Left lung (tissue), 10 donors: ENCODE data around the gene AGAP1. TPM values are rescaled to one million over a fixed set of nuclear protein-coding genes. Genes with fewer than 3 reads are reported as not detected.

Source experiments
- ATAC-seq: fragments of 200-7000 bp; cut with Tn5 transposase; one replicate; pipeline ENCODE4 v1.9.1; 2020; ENCODE audit warnings: moderate library complexity
- DNase-seq, 4 donors: peaks; one replicate each; pipeline ENCODE4 v3.0.0-alpha.2; 2013 to 2020
- H3K27ac ChIP-seq, 2 donors: fragments of 200-600 bp; sonication (generic) in 1 of 2; one replicate each; pipeline versions ENCODE4 v1.5.0 to v1.8.0; 2020 to 2021
- H3K27me3 ChIP-seq, 2 donors: fragments of 200-600 bp; sonication (generic) in 1 of 2; one replicate each; pipeline versions ENCODE4 v1.5.0 to v1.8.0; 2020 to 2021
- H3K36me3 ChIP-seq, 2 donors: fragments of 200-600 bp; sonication (generic) in 1 of 2; one replicate each; pipeline versions ENCODE4 v1.5.0 to v1.8.0; 2020 to 2021
- H3K4me1 ChIP-seq, 2 donors: fragments of 200-600 bp; one replicate each; pipeline ENCODE4 v1.8.0; 2021
- H3K4me3 ChIP-seq, 2 donors: fragments of 200-600 bp; sonication (generic) in 1 of 2; one replicate each; pipeline versions ENCODE4 v1.5.0 to v1.8.0; 2020 to 2021; ENCODE audit warnings: mild to moderate bottlenecking in 1 of 2
- H3K9me3 ChIP-seq, 2 donors: fragments of 200-600 bp; sonication (generic) in 1 of 2; one replicate each; pipeline versions ENCODE4 v1.5.0 to v1.8.0; 2020 to 2021
- intact Hi-C, 2 donors: fragments of 100-400 bp; cut with DNase I; formaldehyde crosslinking; loops; one replicate each; pipeline versions ENCODE4 v1.11.2 to v1.14.2; 2022
- polyA plus RNA-seq, 6 donors: library from polyadenylated mRNA; unstranded; fragments of 120-200 nt; gene quantifications; one replicate each; pipeline ENCODE4 v1.2.1, GENCODE V29; 2013; ENCODE audit not compliant: insufficient read length in 6 of 6
- total RNA-seq, 2 donors: library from RNA; stranded (reverse); fragmentation: NEBNext Ultra II Directional; extraction: Animal tissue kit (Norgen Biotek cat#: 25700); gene quantifications; one replicate each; pipeline ENCODE4 v1.2.1, GENCODE V29; 2021
- TF ChIP-seq, protein P1 (sequence below), 2 donors: fragments of 200-600 bp; sonication (generic) in 1 of 2; IDR thresholded peaks; one replicate each; pipeline versions ENCODE4 v1.5.0 to v1.8.0; 2021; ENCODE audit warnings: antibody characterized with exemption in 2 of 2
- donor health status: DM: no; HTN: yes; CAD: no.
- donor health status: DM: no; HTN: no; CAD: no.

Gene AGAP1
- total and polyA plus RNA-seq, 8 donors: 13.1 to 25.4 (median 22.4) TPM

DNA sequence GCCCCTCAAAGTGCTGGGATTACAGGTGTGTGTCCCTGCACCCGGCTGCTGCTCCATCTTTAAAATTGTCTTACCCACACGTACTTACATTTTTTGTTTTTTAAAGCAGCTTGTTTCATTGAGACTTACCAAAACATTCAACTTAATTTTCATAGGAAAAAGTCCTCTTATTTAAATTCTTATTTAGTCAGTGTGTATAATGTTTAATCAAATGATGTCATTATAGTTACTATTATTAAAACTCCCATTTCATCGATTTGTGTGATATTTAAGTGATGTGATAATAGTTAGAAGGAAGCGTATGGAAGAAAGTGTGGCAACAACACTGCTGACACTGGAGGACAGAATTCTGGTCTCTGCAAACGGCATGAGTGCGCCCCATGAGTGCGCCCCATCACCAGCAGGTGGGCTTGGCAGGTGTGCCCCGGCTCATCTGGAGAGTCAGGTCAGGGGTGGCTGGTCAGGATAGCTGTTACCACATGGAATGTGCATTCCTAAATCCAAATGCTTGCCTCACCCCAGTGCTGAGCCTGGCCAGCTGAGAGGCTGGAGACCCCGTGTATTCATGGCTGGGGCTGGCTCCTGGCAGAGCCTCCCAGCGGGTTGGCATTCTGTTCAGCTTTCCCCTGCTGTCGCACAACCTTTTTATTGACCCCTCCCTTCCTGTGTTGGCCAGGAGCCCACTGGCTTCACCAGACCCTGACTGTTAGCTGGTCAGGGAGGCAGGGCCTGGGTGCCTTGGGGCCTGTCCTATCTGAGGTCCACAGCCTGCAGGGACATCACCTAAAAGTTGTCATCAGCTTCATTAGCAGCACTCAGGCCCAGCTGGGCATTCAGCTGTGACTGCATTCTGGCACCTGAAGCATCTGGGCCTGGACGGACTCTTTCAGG lies 79.7 kb downstream of the AGAP1 start:
- peaks cover 0 to 9% of the 10 kb centered on the region in 2 donors for H3K4me1 ChIP-seq
- intact Hi-C loops: no loop called here
- peaks cover 0 to 6% of the 10 kb centered on the region in 2 donors for H3K9me3 ChIP-seq
- TF ChIP-seq, protein P1, sequence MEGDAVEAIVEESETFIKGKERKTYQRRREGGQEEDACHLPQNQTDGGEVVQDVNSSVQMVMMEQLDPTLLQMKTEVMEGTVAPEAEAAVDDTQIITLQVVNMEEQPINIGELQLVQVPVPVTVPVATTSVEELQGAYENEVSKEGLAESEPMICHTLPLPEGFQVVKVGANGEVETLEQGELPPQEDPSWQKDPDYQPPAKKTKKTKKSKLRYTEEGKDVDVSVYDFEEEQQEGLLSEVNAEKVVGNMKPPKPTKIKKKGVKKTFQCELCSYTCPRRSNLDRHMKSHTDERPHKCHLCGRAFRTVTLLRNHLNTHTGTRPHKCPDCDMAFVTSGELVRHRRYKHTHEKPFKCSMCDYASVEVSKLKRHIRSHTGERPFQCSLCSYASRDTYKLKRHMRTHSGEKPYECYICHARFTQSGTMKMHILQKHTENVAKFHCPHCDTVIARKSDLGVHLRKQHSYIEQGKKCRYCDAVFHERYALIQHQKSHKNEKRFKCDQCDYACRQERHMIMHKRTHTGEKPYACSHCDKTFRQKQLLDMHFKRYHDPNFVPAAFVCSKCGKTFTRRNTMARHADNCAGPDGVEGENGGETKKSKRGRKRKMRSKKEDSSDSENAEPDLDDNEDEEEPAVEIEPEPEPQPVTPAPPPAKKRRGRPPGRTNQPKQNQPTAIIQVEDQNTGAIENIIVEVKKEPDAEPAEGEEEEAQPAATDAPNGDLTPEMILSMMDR (IDR thresholded peaks at IDR 0.05): no peak
- H3K27ac ChIP-seq: no peak overlapping the region
- ATAC-seq: no peak
- no peak overlapping the region for H3K4me3 ChIP-seq
- no peaks in the 10 kb centered on the region for H3K27me3 ChIP-seq
- no peaks in the 10 kb centered on the region for H3K36me3 ChIP-seq
- no peak for DNase-seq

DNA sequence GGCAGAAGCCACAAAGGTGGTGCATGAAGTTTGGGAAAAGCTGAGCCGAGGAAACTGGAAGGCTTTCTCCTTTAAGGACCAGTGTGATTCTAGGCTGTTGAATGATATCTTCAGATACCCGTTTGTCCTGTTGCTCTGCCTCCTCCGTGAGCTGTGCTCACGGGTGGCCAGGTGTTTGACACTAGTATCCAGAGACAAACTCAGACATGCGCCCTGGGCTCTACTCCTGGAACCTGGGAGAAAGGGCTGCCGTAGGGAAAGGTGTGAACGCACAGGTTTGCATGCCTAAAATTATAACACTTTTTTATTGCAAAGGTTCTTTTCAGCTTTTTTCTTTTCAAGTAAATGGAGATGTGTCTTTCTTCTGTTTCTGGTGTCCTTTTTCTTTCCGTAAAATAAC lies 81.6 kb downstream of the AGAP1 start:
- intact Hi-C loops: no loop called here
- no peak overlapping the region for H3K4me3 ChIP-seq
- ATAC-seq: no peak

DNA sequence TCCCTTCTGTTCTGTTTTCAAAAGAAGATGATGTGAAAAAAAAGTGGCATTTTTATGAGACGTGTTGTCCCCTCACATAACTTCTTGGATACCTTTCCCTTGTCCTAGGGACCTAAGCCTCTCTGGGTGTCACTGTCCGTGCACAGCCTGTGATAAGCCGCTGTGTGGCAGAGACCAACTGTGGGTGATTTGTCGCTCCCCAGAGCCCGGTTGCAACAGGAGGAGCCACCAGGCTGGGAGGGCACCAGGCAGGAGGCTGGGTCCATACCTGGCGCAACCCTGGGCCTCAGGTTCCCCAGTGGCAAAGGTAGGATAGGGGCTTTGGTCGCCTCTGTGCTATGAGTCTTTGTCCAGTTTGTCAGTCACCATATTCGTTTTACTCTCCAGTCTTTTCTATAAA lies 82.1 kb downstream of the AGAP1 start:
- no peaks in the 10 kb centered on the region for H3K27me3 ChIP-seq
- ATAC-seq (no peak), DNase-seq (no peak)
- H3K9me3 ChIP-seq: no peaks in the 10 kb centered on the region
- TF ChIP-seq, protein P1 (IDR thresholded peaks at IDR 0.05): no peak
- intact Hi-C loops: no loop called here
- H3K36me3 ChIP-seq: no peaks in the 10 kb centered on the region
- H3K4me1 ChIP-seq: peaks cover 0 to 9% of the 10 kb centered on the region in 2 donors
- no peak overlapping the region for H3K4me3 ChIP-seq
- no peak overlapping the region for H3K27ac ChIP-seq

More for the DNA sequence above, 81.6 kb downstream of the AGAP1 start:
- no peak for DNase-seq
- Histone ChIP-seq H3K9me3 (no peaks in the 10 kb centered on the region), H3K27me3 (no peaks in the 10 kb centered on the region), H3K4me1 (peaks cover 0 to 9% of the 10 kb centered on the region in 2 donors), H3K27ac (no peak overlapping the region), H3K36me3 (no peaks in the 10 kb centered on the region)
- TF ChIP-seq, protein P1 (IDR thresholded peaks at IDR 0.05): no peak

DNA sequence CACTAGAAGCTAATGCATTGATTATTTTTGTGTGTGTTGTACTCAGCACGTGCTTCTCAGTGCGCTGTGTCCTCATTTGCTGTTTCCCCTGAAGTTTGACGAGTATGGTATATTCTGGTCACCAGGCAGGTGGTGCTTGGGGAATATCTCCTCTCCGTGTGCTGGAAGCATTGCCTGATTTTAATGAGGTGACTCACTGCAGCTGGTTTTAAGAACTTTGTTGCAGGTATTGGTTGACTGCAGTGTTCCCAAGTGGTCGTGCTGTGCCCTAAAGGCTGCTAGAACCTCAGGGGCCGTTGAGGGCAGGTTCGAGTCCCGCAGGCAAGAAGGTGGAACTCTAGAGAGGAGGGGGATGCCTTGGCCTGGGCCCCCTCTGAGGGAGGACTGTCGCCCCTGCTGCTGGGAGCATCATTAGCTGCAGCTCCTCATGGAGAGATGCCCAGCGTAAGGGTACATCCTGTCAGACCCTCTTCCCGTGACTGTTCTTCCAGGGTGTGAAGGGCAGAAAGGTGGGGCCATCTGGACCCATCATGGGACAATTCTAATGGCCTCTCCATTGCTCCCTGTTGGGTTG lies 82.6 kb downstream of the AGAP1 start:
- Histone ChIP-seq H3K4me3 (no peak overlapping the region), H3K27me3 (no peaks in the 10 kb centered on the region), H3K27ac (no peak overlapping the region), H3K36me3 (no peaks in the 10 kb centered on the region), H3K4me1 (peaks cover 0 to 9% of the 10 kb centered on the region in 2 donors), H3K9me3 (no peaks in the 10 kb centered on the region)
- no peak for DNase-seq
- TF ChIP-seq, protein P1 (IDR thresholded peaks at IDR 0.05): no peak
- ATAC-seq: no peak
- intact Hi-C loops: no loop called here
